K562 (cell line): ENCODE measurements around the gene COQ8B. TPM values are rescaled to one million over a fixed set of nuclear protein-coding genes. Genes with fewer than 3 reads are reported as not detected.

Experiments used
- BCL6 ChIP-seq: fragments of 250-450 bp; sonication (Bioruptor Pico); IDR thresholded peaks from 2 replicates; pipeline ENCODE4 v1.4.0; 2020
- CREB3L1 ChIP-seq: fragments of 450-650 bp; IDR thresholded peaks from 2 replicates; pipeline ENCODE4 v1.6.1; 2014; ENCODE audit warnings: low read depth, mild to moderate bottlenecking, moderate library complexity, borderline replicate concordance
- CXXC5 ChIP-seq: fragments of 250-450 bp; sonication (Bioruptor Pico); IDR thresholded peaks from 2 replicates; pipeline ENCODE4 v1.8.0; 2022; ENCODE audit warnings: inconsistent platforms, mild to moderate bottlenecking, moderate library complexity
- FIP1L1 ChIP-seq: fragments of 200-400 bp; formaldehyde crosslinking; IDR thresholded peaks from 2 replicates; pipeline ENCODE4 v1.6.1; 2018; ENCODE audit warnings: mild to moderate bottlenecking, low read depth, low read length; ENCODE audit not compliant: poor library complexity, severe bottlenecking
- GABPA ChIP-seq: fragments of 200-800 bp; sonication (Bioruptor generic); conservative IDR thresholded peaks from 2 replicates; pipeline ENCODE4 v1.6.1; 2016; ENCODE audit warnings: low read depth, missing genetic modification characterization, missing compliant biosample characterization
- HES1 ChIP-seq: fragments of 450-650 bp; IDR thresholded peaks from 2 replicates; pipeline ENCODE4 v1.6.1; 2016; ENCODE audit warnings: low read depth, mild to moderate bottlenecking, moderate library complexity
- ID3 ChIP-seq, 2 experiments: fragments of 250-450 bp in 1 of 2; fragments of 450-650 bp in 1 of 2; sonication (Bioruptor Pico) in 1 of 2; IDR thresholded peaks; 2 replicates each; pipeline versions ENCODE4 v1.6.1 to v1.8.0; 2016 to 2021; ENCODE audit warnings: mild to moderate bottlenecking in 2 of 2, moderate library complexity in 2 of 2, missing compliant biosample characterization in 1 of 2, missing genetic modification characterization in 1 of 2
- KDM1A ChIP-seq, 2 experiments: fragments of 450-650 bp; IDR thresholded peaks; 2 replicates each; pipeline ENCODE4 v1.6.1; 2016; ENCODE audit warnings: mild to moderate bottlenecking in 2 of 2
- L3MBTL2 ChIP-seq: fragments of 450-650 bp; IDR thresholded peaks from 2 replicates; pipeline ENCODE4 v1.6.1; 2016; ENCODE audit warnings: mild to moderate bottlenecking, moderate library complexity
- MAFG ChIP-seq: fragments of 450-650 bp; conservative IDR thresholded peaks from 2 replicates; pipeline ENCODE4 v1.6.1; 2016; ENCODE audit warnings: missing genetic modification characterization, missing compliant biosample characterization
- PKNOX1 ChIP-seq: fragments of 450-650 bp; IDR thresholded peaks from 2 replicates; pipeline ENCODE4 v1.6.1; 2016
- PREB ChIP-seq: sonication (generic); formaldehyde crosslinking; IDR thresholded peaks from 2 replicates; pipeline ENCODE4 v1.8.1; 2023; ENCODE audit warnings: mild to moderate bottlenecking, missing genetic modification reagents
- RAD51 ChIP-seq: fragments of 450-650 bp; IDR thresholded peaks from 2 replicates; pipeline ENCODE4 v1.7.1; 2016; ENCODE audit warnings: low read depth, mild to moderate bottlenecking, borderline replicate concordance
- RBM34 ChIP-seq: fragments of 200-400 bp; formaldehyde crosslinking; IDR thresholded peaks from 2 replicates; pipeline ENCODE4 v1.6.1; 2018; ENCODE audit warnings: low read length, borderline replicate concordance; ENCODE audit not compliant: insufficient read depth
- SMAD2 ChIP-seq: fragments of 150-350 bp; IDR thresholded peaks from 2 replicates; pipeline ENCODE4 v1.6.1; 2014; ENCODE audit warnings: low read depth, mild to moderate bottlenecking, low read length
- SREBF1 ChIP-seq: fragments of 150-350 bp; IDR thresholded peaks from 2 replicates; pipeline ENCODE4 v1.6.1; 2014; ENCODE audit warnings: antibody characterized with exemption, low read depth, low read length, borderline replicate concordance
- TCF15 ChIP-seq: fragments of 250-450 bp; sonication (Bioruptor Pico); IDR thresholded peaks from 2 replicates; pipeline ENCODE4 v1.8.0; 2022; ENCODE audit warnings: moderate library complexity, mild to moderate bottlenecking, inconsistent platforms
- TGIF2 ChIP-seq: sonication (generic); formaldehyde crosslinking; IDR thresholded peaks from 2 replicates; pipeline ENCODE4 v1.8.1; 2022; ENCODE audit warnings: mild to moderate bottlenecking, missing genetic modification reagents, moderate library complexity
- polyA plus RNA-seq, 8 experiments: library from polyadenylated mRNA; depleted of rRNA in 4 of 8; stranded (reverse) in 5 of 8; unstranded in 3 of 8; fragments of >200 nt; fragmentation: Nextera tagmentation in 2 of 8; fragmentation: Illumina TruSeq in 1 of 8; extraction: Ambion mirVana in 2 of 8; extraction: Trizol in 1 of 8; gene quantifications; 2 replicates each; pipeline versions ENCODE4 v1.2.1 to v1.2.3, GENCODE V29; 2011 to 2014; ENCODE audit warnings: inconsistent platforms in 1 of 8, missing spikeins in 1 of 8
- total RNA-seq, 7 experiments: library from RNA; depleted of rRNA in 6 of 7; stranded (reverse); fragments of >200 nt in 6 of 7; fragmentation: Illumina TruSeq in 2 of 7; extraction: Trizol in 2 of 7; gene quantifications; 2 replicates each; pipeline versions ENCODE4 v1.2.1 to v1.2.3, GENCODE V29; 2011 to 2021; ENCODE audit warnings: low replicate concordance in 1 of 7

Gene COQ8B
- total and polyA plus RNA-seq, 9 of the 15 experiments (the other 6 are each of a cell fraction or from before 2014, with no cell fraction given), result 0.41 to 32.3 (median 12.9) TPM

- no peak for TF ChIP-seq ID3 (CRISPR knock-in tag; IDR thresholded peaks at IDR 0.05)
- TF ChIP-seq ID3 (tag; IDR thresholded peaks at IDR 0.05), result no peak
- TF ChIP-seq SMAD2, result no peak
- peak; percentile 85 for TF ChIP-seq CXXC5 (CRISPR knock-in tag)
- TF ChIP-seq L3MBTL2, result peak; percentile 56
- TF ChIP-seq KDM1A (IDR thresholded peaks at IDR 0.05), result no peak; a peak in 1 of 4 replicates
- TF ChIP-seq SREBF1, result no peak
- TF ChIP-seq HES1, result no peak
- peak; percentile 93 for TF ChIP-seq GABPA
- TF ChIP-seq FIP1L1, result peak; percentile 46
- no peak for TF ChIP-seq PREB
- no peak for TF ChIP-seq BCL6 (CRISPR knock-in tag)
- TF ChIP-seq PKNOX1, result peak; percentile 34; the same call in 1 of the 2 replicates
- TF ChIP-seq TGIF2 (CRISPR knock-in tag), result no peak
- no peak for TF ChIP-seq RBM34
- TF ChIP-seq MAFG (tag), result no peak
- no peak for TF ChIP-seq CREB3L1
- no peak for TF ChIP-seq TCF15 (CRISPR knock-in tag)
- no peak for TF ChIP-seq RAD51
Measured at GRCh38 chr19:40716482-40717324, at the start of gene COQ8B, which contains the start of gene ITPKC (continued).
